ENCODE results near the gene CD83.
"Not testable (repeated sequence)": the region's sequence is repeated elsewhere in the genome, so short reads cannot be mapped to it uniquely, and the experiment has no call there.

Gene CD83

DNA sequence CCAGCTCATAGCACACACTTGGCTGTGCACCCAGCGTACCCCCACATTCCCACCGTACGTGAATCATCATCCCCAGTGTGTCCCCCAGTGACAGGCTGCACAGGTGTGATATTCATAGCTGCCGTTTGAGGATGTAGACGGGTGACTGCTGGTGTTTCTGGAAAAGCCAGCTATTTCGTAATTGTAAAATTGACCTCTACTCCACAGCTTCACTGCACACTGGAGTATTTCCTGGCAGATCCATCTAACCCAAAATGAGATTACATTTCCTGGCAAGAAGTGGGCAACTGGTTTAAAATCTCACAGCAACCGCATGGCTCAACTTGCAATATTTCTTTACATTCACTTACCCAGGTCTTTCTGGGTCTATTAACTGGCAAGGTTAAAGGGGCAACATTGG lies 30.3 kb downstream of the CD83 start:
- no peak overlapping the region for H3K4me3 ChIP-seq (ENCODE audit: control insufficient read depth, low read depth, low read length)
- DNase-seq (ENCODE audit: low read depth): no peak
- TF ChIP-seq, protein P1, sequence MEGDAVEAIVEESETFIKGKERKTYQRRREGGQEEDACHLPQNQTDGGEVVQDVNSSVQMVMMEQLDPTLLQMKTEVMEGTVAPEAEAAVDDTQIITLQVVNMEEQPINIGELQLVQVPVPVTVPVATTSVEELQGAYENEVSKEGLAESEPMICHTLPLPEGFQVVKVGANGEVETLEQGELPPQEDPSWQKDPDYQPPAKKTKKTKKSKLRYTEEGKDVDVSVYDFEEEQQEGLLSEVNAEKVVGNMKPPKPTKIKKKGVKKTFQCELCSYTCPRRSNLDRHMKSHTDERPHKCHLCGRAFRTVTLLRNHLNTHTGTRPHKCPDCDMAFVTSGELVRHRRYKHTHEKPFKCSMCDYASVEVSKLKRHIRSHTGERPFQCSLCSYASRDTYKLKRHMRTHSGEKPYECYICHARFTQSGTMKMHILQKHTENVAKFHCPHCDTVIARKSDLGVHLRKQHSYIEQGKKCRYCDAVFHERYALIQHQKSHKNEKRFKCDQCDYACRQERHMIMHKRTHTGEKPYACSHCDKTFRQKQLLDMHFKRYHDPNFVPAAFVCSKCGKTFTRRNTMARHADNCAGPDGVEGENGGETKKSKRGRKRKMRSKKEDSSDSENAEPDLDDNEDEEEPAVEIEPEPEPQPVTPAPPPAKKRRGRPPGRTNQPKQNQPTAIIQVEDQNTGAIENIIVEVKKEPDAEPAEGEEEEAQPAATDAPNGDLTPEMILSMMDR (IDR thresholded peaks at IDR 0.05; ENCODE audit: control insufficient read depth, insufficient read depth, low read depth, low read length, missing control alignments): no peak

DNA sequence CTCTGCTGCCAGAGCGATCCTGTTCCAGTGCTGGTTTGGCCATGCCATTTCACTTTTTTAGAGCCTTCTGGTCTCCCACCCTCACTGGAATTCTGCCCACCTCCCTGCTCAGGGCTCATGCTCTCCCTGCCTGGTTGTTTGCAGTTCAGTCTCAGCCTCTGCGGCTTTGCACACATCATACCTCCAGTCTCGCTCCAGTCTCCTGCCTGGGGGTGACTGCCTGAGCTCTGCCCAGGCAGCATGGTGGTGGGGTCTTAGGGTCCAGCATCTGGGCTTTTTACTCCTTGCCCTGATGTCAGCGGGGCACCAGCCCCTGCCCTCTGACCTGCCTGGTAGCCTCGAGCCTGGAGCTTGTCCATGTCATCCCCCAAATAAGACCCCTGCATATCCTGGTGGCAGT lies 30.9 kb downstream of the CD83 start:
- no peak overlapping the region for H3K4me3 ChIP-seq (ENCODE audit: control insufficient read depth, low read depth, low read length)
- TF ChIP-seq, protein P1 (IDR thresholded peaks at IDR 0.05; ENCODE audit: control insufficient read depth, insufficient read depth, low read depth, low read length, missing control alignments): no peak
- no peak for DNase-seq (ENCODE audit: low read depth)

DNA sequence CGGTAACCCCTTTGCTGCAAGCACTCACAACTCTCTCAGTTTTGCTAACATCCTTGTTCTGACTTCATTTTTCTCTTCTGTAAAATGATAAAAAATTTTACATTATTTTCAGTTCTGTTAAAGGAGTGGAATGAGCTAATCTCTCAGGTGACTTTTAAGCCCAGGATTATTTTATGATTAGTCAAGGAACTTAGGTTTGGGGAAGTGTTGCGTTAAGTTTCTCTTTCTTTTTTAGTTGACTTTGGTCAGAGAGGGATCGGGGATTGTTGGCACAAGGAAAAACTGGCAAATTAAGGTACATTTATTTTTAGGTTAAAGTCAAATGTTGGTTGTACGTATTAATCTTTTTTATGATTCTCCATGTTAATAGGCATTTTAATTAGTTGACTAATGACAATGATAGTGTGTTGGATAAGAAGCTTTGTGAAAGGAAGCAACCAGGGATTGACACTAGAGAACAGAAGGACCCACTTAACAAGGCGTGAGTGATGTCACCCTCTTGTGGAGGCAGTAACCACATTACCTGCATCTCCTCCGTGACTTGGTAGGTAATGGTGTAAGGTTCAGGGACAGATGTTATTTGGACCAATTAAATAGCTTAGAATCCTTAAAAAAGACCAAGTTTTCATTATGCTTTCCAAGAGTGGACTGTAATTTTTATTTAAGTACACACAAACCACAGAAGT lies 31.6 kb downstream of the CD83 start:
- TF ChIP-seq, protein P1 (IDR thresholded peaks at IDR 0.05; ENCODE audit: control insufficient read depth, insufficient read depth, low read depth, low read length, missing control alignments): no peak
- no peak overlapping the region for H3K4me3 ChIP-seq (ENCODE audit: control insufficient read depth, low read depth, low read length)
- no peak for DNase-seq (ENCODE audit: low read depth)

DNA sequence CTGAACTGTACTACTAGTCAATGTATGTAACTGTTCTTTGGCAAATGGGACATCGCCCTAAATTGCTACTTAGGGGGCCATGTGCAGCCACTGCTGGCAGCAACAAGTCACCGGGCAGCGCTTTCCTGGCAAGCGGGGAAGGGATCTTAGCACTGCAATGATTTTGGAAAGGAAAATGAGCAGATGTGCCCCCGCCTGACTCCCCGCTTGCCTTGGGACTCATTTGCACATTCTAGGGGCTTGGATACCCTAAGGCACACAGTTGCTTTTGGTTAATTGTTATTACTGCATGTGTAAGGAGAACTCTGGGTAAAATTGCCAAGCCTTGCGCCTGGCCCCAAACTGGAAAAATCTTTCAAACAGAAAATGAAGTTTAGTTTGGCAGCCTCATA lies 32.2 kb downstream of the CD83 start:
- H3K4me3 ChIP-seq (ENCODE audit: control insufficient read depth, low read depth, low read length): no peak overlapping the region
- TF ChIP-seq, protein P1 (IDR thresholded peaks at IDR 0.05; ENCODE audit: control insufficient read depth, insufficient read depth, low read depth, low read length, missing control alignments): no peak
- no peak for DNase-seq (ENCODE audit: low read depth)

DNA sequence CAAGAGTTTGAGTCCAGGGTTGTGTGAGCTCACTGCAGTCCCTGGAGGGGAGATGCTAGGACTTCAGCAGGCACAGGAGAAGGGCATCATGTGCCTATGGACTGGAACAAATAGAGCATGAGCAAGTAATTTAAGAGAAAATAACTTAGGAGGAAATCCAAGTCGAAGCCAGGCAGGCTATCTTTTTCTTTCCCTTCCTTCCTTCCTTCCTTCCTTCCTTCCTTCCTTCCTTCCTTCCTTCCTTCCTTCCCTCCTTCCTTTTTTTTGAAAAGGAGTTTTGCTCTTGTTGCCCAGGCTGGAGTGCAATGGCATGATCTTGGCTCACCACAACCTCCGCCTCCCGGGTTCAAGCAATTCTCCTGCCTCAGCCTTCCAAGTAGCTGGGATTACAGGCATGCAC lies 33.7 kb downstream of the CD83 start:
- not testable (repeated sequence) for H3K4me3 ChIP-seq (ENCODE audit: control insufficient read depth, low read depth, low read length); DNase-seq (ENCODE audit: low read depth)

DNA sequence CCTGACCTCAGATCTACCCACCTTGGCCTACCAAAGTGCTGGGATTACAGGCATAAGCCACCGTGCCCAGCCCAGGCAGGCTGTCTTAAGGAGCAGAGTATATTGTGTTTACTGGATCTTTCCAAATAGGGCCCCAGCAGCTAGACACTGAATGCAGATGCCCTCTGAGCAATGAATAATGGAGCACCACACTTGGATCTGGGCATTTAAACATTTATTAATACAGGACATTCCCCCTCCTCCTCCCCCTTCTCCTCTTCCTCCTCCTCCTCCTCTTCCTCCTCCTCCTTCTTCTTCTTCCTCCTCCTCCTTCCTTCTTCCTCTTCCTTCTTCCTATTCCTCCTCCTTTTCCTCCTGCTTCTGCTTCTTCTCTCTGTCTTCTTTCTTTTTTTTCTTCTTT lies 34.2 kb downstream of the CD83 start:
- no peak overlapping the region for H3K4me3 ChIP-seq (ENCODE audit: control insufficient read depth, low read depth, low read length)
- TF ChIP-seq, protein P1 (IDR thresholded peaks at IDR 0.05; ENCODE audit: control insufficient read depth, insufficient read depth, low read depth, low read length, missing control alignments): no peak
- no peak for DNase-seq (ENCODE audit: low read depth)

DNA sequence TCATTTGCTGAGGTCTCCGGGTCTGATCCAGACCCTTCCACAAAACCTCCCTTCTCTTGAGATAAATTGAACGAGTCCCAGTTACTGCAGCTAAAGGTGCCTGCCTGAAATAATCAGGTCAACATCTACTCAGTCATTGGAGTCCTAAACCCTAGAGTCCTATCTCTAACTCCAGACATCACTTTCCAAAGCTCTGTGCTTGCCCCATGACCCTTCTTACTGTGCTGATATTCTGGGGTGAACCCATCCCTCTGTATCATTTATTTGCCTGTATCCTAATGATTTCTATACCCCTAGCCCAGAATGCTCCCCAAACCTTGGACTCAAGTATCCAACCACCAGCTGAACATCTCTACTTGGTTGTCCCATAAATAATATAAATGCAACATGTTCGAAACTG lies 35.7 kb downstream of the CD83 start:
- TF ChIP-seq, protein P1 (IDR thresholded peaks at IDR 0.05; ENCODE audit: control insufficient read depth, insufficient read depth, low read depth, low read length, missing control alignments): no peak
- DNase-seq (ENCODE audit: low read depth): no peak
- H3K4me3 ChIP-seq (ENCODE audit: control insufficient read depth, low read depth, low read length): no peak overlapping the region

Data from AG09309 (cell line).